Inflammatory macrophage treated with lipopolysaccharide for 4 hours (primary cell): ENCODE results near the gene CPNE9.
A peak's percentile ranks its signal among the peaks of the same experiment; 100 is the strongest.
"Not testable (repeated sequence)": the region's sequence is repeated elsewhere in the genome, so short reads cannot be mapped to it uniquely, and the experiment has no call there.

Experiments used
- DNase-seq: peaks from one replicate; pipeline ENCODE4 v3.0.0-alpha.2; 2020

The CPNE9 gene

GRCh38 chr3:9749645-9750555 is 46.3 kb downstream of the CPNE9 start, which contains the start of gene OGG1:
Gene OGG1, plus strand, starts transcription at chr3:9749952. Its CDS starts 335 bp downstream, at chr3:9750287.
- peak; percentile 98 for DNase-seq

GRCh38 chr3:9750556-9751411 is 47.2 kb downstream of the CPNE9 start:
- DNase-seq: no peak

GRCh38 chr3:9754678-9755077 is 51.0 kb downstream of the CPNE9 start:
- DNase-seq: no peak

GRCh38 chr3:9757427-9757826 is 53.8 kb downstream of the CPNE9 start:
- no peak for DNase-seq

GRCh38 chr3:9760779-9761505 is 57.3 kb downstream of the CPNE9 start:
- DNase-seq: no peak

GRCh38 chr3:9761919-9762318 is 58.3 kb downstream of the CPNE9 start:
- no peak for DNase-seq

GRCh38 chr3:9762871-9763270 is 59.2 kb downstream of the CPNE9 start:
- DNase-seq: no peak

GRCh38 chr3:9765865-9766264 is 62.2 kb downstream of the CPNE9 start:
- DNase-seq: no peak

GRCh38 chr3:9767418-9767817 is 63.8 kb downstream of the CPNE9 start:
- DNase-seq: peak; percentile 58

- DNase-seq: no peak
Observed at GRCh38 chr3:9768141-9768775, 64.6 kb downstream of the CPNE9 start.

- DNase-seq: no peak
Observed at GRCh38 chr3:9769012-9769411, 65.4 kb downstream of the CPNE9 start.

GRCh38 chr3:9769426-9770275 is 66.0 kb downstream of the CPNE9 start, which contains the start of gene CAMK1:
Gene CAMK1, minus strand, starts transcription at chr3:9769947. Its CDS starts 2,198 bp downstream, at chr3:9767749.
- DNase-seq: peak; percentile 78

GRCh38 chr3:9770276-9770812 is 66.7 kb downstream of the CPNE9 start:
- DNase-seq: no peak

- DNase-seq: not testable (repeated sequence)
Observed at GRCh38 chr3:9771007-9771406, 67.4 kb downstream of the CPNE9 start.

GRCh38 chr3:9776896-9777693 is 73.5 kb downstream of the CPNE9 start:
- DNase-seq: no peak

GRCh38 chr3:9777694-9778021 is 74.0 kb downstream of the CPNE9 start:
- peak; percentile 29 for DNase-seq

- DNase-seq: peak; percentile 87
Observed at GRCh38 chr3:9778143-9779074, 74.8 kb downstream of the CPNE9 start.

- no peak for DNase-seq
Observed at GRCh38 chr3:9779075-9779593, 75.5 kb downstream of the CPNE9 start.
